Panc1 (cell line): ENCODE measurements around the gene GCK.

Experiments used
- POLR2AphosphoS5 ChIP-seq: IDR thresholded peaks from 2 replicates; pipeline ENCODE4 v1.6.1; 2012; ENCODE audit warnings: mild to moderate bottlenecking, low read depth, low read length, moderate library complexity
- SIN3A ChIP-seq: IDR thresholded peaks from 2 replicates; pipeline ENCODE4 v1.6.1; 2012; ENCODE audit warnings: low read depth, mild to moderate bottlenecking, low read length, moderate library complexity, borderline replicate concordance; ENCODE audit not compliant: insufficient read depth
- TF ChIP-seq, protein P1 (sequence below): fragments of 450-650 bp; IDR thresholded peaks from 2 replicates; pipeline ENCODE4 v1.5.1; 2017; ENCODE audit warnings: mild to moderate bottlenecking
- TF ChIP-seq, protein P2 (sequence below), 2 experiments: IDR thresholded peaks; 2 replicates each; pipeline ENCODE4 v1.6.1; 2011 to 2012; ENCODE audit warnings: low read depth in 2 of 2, control low read depth in 1 of 2, low read length in 1 of 2, mild to moderate bottlenecking in 1 of 2, moderate library complexity in 1 of 2; ENCODE audit not compliant: insufficient read depth in 1 of 2

DNA sequence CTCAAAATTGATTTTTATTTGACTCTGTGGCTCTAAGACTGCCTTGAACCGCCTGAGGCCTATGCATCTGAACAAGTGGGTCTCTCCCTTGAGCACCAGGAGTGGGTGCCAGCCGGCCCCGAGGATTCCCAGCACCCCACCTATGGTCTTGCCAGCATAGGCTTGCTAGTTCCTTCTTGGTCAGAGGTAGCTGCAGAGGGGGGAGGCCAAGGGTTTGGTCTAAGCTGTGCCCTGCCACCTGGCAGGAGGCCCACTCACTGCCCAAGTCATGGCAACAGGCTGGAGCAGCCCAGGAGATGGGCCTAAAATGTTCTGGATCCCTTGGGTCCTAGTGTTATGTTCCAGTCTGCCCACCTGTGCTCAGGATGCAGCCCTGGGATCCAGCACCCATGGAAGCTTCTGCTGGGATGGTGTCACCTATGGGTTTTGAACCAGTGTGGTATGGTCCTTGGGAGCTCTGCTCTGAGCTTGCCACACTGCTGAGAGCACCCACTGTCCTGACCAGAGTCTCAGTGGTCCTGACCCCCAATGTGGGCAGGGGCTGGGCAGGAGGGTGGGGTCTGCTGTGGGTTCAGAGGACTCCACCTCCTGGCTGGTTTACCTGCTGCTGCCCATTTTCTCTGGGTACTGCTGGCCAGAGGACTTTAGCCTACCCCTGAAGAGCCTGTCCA, 24.1 kb upstream of the GCK start:
- TF ChIP-seq, protein P1, sequence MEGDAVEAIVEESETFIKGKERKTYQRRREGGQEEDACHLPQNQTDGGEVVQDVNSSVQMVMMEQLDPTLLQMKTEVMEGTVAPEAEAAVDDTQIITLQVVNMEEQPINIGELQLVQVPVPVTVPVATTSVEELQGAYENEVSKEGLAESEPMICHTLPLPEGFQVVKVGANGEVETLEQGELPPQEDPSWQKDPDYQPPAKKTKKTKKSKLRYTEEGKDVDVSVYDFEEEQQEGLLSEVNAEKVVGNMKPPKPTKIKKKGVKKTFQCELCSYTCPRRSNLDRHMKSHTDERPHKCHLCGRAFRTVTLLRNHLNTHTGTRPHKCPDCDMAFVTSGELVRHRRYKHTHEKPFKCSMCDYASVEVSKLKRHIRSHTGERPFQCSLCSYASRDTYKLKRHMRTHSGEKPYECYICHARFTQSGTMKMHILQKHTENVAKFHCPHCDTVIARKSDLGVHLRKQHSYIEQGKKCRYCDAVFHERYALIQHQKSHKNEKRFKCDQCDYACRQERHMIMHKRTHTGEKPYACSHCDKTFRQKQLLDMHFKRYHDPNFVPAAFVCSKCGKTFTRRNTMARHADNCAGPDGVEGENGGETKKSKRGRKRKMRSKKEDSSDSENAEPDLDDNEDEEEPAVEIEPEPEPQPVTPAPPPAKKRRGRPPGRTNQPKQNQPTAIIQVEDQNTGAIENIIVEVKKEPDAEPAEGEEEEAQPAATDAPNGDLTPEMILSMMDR = no peak
- TF ChIP-seq SIN3A (no peak), POLR2AphosphoS5 (no peak)
- TF ChIP-seq, protein P2, sequence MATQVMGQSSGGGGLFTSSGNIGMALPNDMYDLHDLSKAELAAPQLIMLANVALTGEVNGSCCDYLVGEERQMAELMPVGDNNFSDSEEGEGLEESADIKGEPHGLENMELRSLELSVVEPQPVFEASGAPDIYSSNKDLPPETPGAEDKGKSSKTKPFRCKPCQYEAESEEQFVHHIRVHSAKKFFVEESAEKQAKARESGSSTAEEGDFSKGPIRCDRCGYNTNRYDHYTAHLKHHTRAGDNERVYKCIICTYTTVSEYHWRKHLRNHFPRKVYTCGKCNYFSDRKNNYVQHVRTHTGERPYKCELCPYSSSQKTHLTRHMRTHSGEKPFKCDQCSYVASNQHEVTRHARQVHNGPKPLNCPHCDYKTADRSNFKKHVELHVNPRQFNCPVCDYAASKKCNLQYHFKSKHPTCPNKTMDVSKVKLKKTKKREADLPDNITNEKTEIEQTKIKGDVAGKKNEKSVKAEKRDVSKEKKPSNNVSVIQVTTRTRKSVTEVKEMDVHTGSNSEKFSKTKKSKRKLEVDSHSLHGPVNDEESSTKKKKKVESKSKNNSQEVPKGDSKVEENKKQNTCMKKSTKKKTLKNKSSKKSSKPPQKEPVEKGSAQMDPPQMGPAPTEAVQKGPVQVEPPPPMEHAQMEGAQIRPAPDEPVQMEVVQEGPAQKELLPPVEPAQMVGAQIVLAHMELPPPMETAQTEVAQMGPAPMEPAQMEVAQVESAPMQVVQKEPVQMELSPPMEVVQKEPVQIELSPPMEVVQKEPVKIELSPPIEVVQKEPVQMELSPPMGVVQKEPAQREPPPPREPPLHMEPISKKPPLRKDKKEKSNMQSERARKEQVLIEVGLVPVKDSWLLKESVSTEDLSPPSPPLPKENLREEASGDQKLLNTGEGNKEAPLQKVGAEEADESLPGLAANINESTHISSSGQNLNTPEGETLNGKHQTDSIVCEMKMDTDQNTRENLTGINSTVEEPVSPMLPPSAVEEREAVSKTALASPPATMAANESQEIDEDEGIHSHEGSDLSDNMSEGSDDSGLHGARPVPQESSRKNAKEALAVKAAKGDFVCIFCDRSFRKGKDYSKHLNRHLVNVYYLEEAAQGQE (IDR thresholded peaks at IDR 0.05; ENCODE audit: insufficient read depth in 1 of 2, low read depth in 2 of 2, low read length in 1 of 2) = no peak
